Measurements from ENCODE around the gene TSPAN31. TPM values are rescaled to one million over a fixed set of nuclear protein-coding genes. Genes with fewer than 3 reads are reported as not detected.

TSPAN31 gene
- total and polyA plus RNA-seq, 2 of the 8 experiments (the other 6 are each of a cell fraction or from before 2014, with no cell fraction given), result 15.8 to 31.4 TPM

DNA sequence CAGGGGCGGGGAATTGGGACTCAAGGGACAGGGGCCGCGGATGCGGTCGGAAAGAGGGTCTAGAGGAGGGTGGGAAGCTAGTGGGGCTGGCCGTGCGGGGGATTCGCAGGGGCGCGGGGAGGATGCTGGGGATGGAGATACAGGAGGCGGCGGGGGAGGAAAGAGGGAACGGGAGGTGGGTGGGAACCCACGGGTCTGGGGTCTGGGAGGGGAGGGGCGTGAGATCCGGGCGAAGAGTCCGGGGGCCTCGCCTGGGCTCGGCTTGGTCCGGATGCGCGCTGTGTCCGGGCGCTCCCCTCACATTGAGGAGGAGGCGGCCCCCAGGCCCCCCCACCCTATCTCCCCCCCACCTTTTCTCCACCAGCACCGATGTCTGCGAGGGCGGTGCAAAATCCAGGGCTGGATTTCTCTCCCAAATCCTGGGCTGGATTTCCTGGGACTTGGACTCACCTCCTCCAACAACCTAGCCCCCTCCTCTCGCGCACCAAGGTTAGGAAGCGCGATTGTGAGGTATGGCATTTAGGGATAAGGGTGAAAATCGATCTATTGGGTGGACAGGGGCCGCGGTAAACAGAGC, 6.1 kb upstream of the TSPAN31 start, which contains the start of gene AGAP2 (continued):
- no peak for TF ChIP-seq TBP (IDR thresholded peaks at IDR 0.05; ENCODE audit: low read depth, low read length)
- TF ChIP-seq SAP30 (IDR thresholded peaks at IDR 0.05; ENCODE audit: insufficient read depth, insufficient replicate concordance, low read length), result no peak
- TF ChIP-seq BRCA1 (IDR thresholded peaks at IDR 0.05; ENCODE audit: low read depth, low read length), result no peak
- no peak for TF ChIP-seq HDAC2 (IDR thresholded peaks at IDR 0.05; ENCODE audit: borderline replicate concordance in 1 of 2, low read depth in 2 of 2, low read length in 2 of 2)
- TF ChIP-seq RNF2 (IDR thresholded peaks at IDR 0.05; ENCODE audit: borderline replicate concordance, low read depth, low read length, missing control alignments, poor library complexity, severe bottlenecking), result no peak
- no peak for TF ChIP-seq ASH2L (IDR thresholded peaks at IDR 0.05; ENCODE audit: low read length)
- no peak for TF ChIP-seq HDAC6 (IDR thresholded peaks at IDR 0.05; ENCODE audit: low read depth, low read length)
- TF ChIP-seq CTBP2 (IDR thresholded peaks at IDR 0.05; ENCODE audit: borderline replicate concordance, insufficient read depth, insufficient read length, low read length), result no peak
- no peak for TF ChIP-seq CHD1 (IDR thresholded peaks at IDR 0.05; ENCODE audit: low read depth, low read length)

All from H1 (cell line).